ENCODE results near the gene KLC1.

KLC1 gene

GRCh38 chr14:103630364-103631108, 1.5 kb downstream of the KLC1 start:
- peak overlapping the region; percentile 81 for H3K4me3 ChIP-seq (replicated peaks; ENCODE audit: low read depth, low read length)
- TF ChIP-seq CTCF (IDR thresholded peaks at IDR 0.05; ENCODE audit: low read depth, low read length, missing control alignments) = no peak
- no peak for DNase-seq (ENCODE audit: extremely low read depth, low read depth)

GRCh38 chr14:103633391-103633790, 4.4 kb downstream of the KLC1 start:
- DNase-seq (ENCODE audit: extremely low read depth, low read depth) = no peak
- no peak overlapping the region for H3K4me3 ChIP-seq (replicated peaks; ENCODE audit: low read depth, low read length)
- no peak for TF ChIP-seq CTCF (IDR thresholded peaks at IDR 0.05; ENCODE audit: low read depth, low read length, missing control alignments)

GRCh38 chr14:103634156-103634555, 5.1 kb downstream of the KLC1 start:
- DNase-seq (ENCODE audit: extremely low read depth, low read depth) = no peak
- no peak overlapping the region for H3K4me3 ChIP-seq (replicated peaks; ENCODE audit: low read depth, low read length)
- no peak for TF ChIP-seq CTCF (IDR thresholded peaks at IDR 0.05; ENCODE audit: low read depth, low read length, missing control alignments)

- TF ChIP-seq CTCF (IDR thresholded peaks at IDR 0.05; ENCODE audit: low read depth, low read length, missing control alignments) = no peak
Observed at GRCh38 chr14:103638594-103638993, 9.6 kb downstream of the KLC1 start.

GRCh38 chr14:103641161-103641560, 12.2 kb downstream of the KLC1 start:
- H3K4me3 ChIP-seq (replicated peaks; ENCODE audit: low read depth, low read length) = no peak overlapping the region
- DNase-seq (ENCODE audit: extremely low read depth, low read depth) = no peak
- no peak for TF ChIP-seq CTCF (IDR thresholded peaks at IDR 0.05; ENCODE audit: low read depth, low read length, missing control alignments)

More at GRCh38 chr14:103638594-103638993, 9.6 kb downstream of the KLC1 start:
- H3K4me3 ChIP-seq (replicated peaks; ENCODE audit: low read depth, low read length) = no peak overlapping the region
- no peak for DNase-seq (ENCODE audit: extremely low read depth, low read depth)

- DNase-seq (ENCODE audit: extremely low read depth, low read depth) = no peak
- H3K4me3 ChIP-seq (replicated peaks; ENCODE audit: low read depth, low read length) = no peak overlapping the region
- no peak for TF ChIP-seq CTCF (IDR thresholded peaks at IDR 0.05; ENCODE audit: low read depth, low read length, missing control alignments)
Observed at GRCh38 chr14:103646189-103646588, 17.2 kb downstream of the KLC1 start.

- DNase-seq (ENCODE audit: extremely low read depth, low read depth) = no peak
- no peak for TF ChIP-seq CTCF (IDR thresholded peaks at IDR 0.05; ENCODE audit: low read depth, low read length, missing control alignments)
- H3K4me3 ChIP-seq (replicated peaks; ENCODE audit: low read depth, low read length) = no peak overlapping the region
Observed at GRCh38 chr14:103649001-103649400, 20.0 kb downstream of the KLC1 start.

Data from HFF-Myc (cell line).